Measurements from ENCODE around the gene CPED1. TPM values are rescaled to one million over a fixed set of nuclear protein-coding genes. Genes with fewer than 3 reads are reported as not detected.
A peak's percentile ranks its signal among the peaks of the same experiment; 100 is the strongest.

The CPED1 gene
- total RNA-seq, 1 experiment from 2014 or later, result 0.13 TPM

- no CpG with 5 or more reads among the region's 3 CpGs for WGBS (ENCODE audit: extremely low coverage, insufficient read length, low lambda C conversion rate)
- no peak overlapping the region for H3K23ac ChIP-seq (ENCODE audit: insufficient read length, low read depth, low read length)
- H3K9me3 ChIP-seq (ENCODE audit: control insufficient read depth, low read depth, low read length), result no peaks in the 10 kb centered on the region
- no peak overlapping the region for H3K4me2 ChIP-seq (ENCODE audit: insufficient read depth, insufficient read length, low read length)
- no peak overlapping the region for H2BK20ac ChIP-seq (ENCODE audit: low read depth, low read length, poor library complexity, severe bottlenecking)
- no peak overlapping the region for H2BK15ac ChIP-seq (ENCODE audit: low read depth, low read length)
- H3K23me2 ChIP-seq (ENCODE audit: insufficient read length, low read depth, low read length, poor library complexity, severe bottlenecking), result no peaks in the 10 kb centered on the region
- no peak for DNase-seq
- no peak overlapping the region for H4K8ac ChIP-seq (replicated peaks; ENCODE audit: insufficient read length, low read depth, low read length)
- no peak overlapping the region for H3K4ac ChIP-seq (ENCODE audit: low read depth, low read length)
- H3K36me3 Mint-ChIP-seq (ENCODE audit: insufficient read depth in 1 of 3, low read depth in 3 of 3), result no peaks in the 10 kb centered on the region
- H3K18ac ChIP-seq (ENCODE audit: insufficient read length, low read depth, low read length), result no peak overlapping the region
- no peaks in the 10 kb centered on the region; a peak in 1 of 5 replicates for H3K9me3 Mint-ChIP-seq
- TF ChIP-seq, protein P1, sequence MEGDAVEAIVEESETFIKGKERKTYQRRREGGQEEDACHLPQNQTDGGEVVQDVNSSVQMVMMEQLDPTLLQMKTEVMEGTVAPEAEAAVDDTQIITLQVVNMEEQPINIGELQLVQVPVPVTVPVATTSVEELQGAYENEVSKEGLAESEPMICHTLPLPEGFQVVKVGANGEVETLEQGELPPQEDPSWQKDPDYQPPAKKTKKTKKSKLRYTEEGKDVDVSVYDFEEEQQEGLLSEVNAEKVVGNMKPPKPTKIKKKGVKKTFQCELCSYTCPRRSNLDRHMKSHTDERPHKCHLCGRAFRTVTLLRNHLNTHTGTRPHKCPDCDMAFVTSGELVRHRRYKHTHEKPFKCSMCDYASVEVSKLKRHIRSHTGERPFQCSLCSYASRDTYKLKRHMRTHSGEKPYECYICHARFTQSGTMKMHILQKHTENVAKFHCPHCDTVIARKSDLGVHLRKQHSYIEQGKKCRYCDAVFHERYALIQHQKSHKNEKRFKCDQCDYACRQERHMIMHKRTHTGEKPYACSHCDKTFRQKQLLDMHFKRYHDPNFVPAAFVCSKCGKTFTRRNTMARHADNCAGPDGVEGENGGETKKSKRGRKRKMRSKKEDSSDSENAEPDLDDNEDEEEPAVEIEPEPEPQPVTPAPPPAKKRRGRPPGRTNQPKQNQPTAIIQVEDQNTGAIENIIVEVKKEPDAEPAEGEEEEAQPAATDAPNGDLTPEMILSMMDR (conservative IDR thresholded peaks at IDR 0.05), result no peak
- no peak overlapping the region for H3K27ac Mint-ChIP-seq
- H2AFZ ChIP-seq (ENCODE audit: low read length), result peak overlapping the region; percentile 64
- no peak overlapping the region for H2BK5ac ChIP-seq (ENCODE audit: insufficient read length, low read length)
- no peaks in the 10 kb centered on the region for H3K79me1 ChIP-seq (ENCODE audit: insufficient read depth, low read depth, low read length, poor library complexity, severe bottlenecking)
- H4K20me1 ChIP-seq (ENCODE audit: control insufficient read depth, insufficient read depth, insufficient read length), result no peaks in the 10 kb centered on the region
- no peak overlapping the region for H2BK12ac ChIP-seq (ENCODE audit: insufficient read length, low read depth, low read length)
- no peak overlapping the region for H3K27ac ChIP-seq (ENCODE audit: insufficient read length, low read depth, low read length)
- H3K56ac ChIP-seq (ENCODE audit: insufficient read length, low read depth, low read length), result no peak overlapping the region
- H3K4me1 Mint-ChIP-seq, result peaks cover 8 to 9% of the 10 kb centered on the region in 2 experiments; a peak in 3 of 4 replicates
- H3K4me3 Mint-ChIP-seq, result no peak overlapping the region
- no peaks in the 10 kb centered on the region for H3K27me3 Mint-ChIP-seq (ENCODE audit: low read depth)
- H3K27me3 ChIP-seq (ENCODE audit: insufficient read depth, low read length), result no peaks in the 10 kb centered on the region
- no peak overlapping the region for H3K14ac ChIP-seq (ENCODE audit: insufficient read depth, low read length)
- H2AK5ac ChIP-seq (ENCODE audit: insufficient read length, low read length), result no peak overlapping the region
- H3K9ac ChIP-seq (ENCODE audit: extremely low read depth, insufficient read length, low read length), result no peak overlapping the region
- H4K91ac ChIP-seq (ENCODE audit: insufficient read length, low read depth, low read length), result no peak overlapping the region
- no peak overlapping the region for H4K5ac ChIP-seq (ENCODE audit: insufficient read length, low read depth, low read length)
- no peak overlapping the region for H3T11ph ChIP-seq (ENCODE audit: low read length)
- H3K4me1 ChIP-seq (ENCODE audit: insufficient read depth, low read length), result no peaks in the 10 kb centered on the region
- H3K79me2 ChIP-seq (ENCODE audit: insufficient read depth, low read length), result no peaks in the 10 kb centered on the region
- H2BK120ac ChIP-seq (ENCODE audit: low read depth, low read length, poor library complexity, severe bottlenecking), result no peak overlapping the region
These were observed 178.4 kb downstream of the CPED1 start for GRCh38 chr7:121166916-121167315.

Measured in H9 (cell line).